Erythroblast (primary cell): Measurements from ENCODE around the gene ENG.

ENCODE experiments used
- DNase-seq, 2 experiments: peaks; one replicate each; lab custom pipeline; 2025; lab: John Stamatoyannopoulos, UW
- GATA1 ChIP-seq: IDR thresholded peaks from 2 replicates; pipeline ENCODE4 v1.6.1; 2011; ENCODE audit warnings: low read depth, mild to moderate bottlenecking, control low read depth, low read length, moderate library complexity
- POLR2A ChIP-seq: IDR thresholded peaks from 2 replicates; pipeline ENCODE4 v1.6.1; 2011; ENCODE audit warnings: mild to moderate bottlenecking, low read length

ENG gene

DNA sequence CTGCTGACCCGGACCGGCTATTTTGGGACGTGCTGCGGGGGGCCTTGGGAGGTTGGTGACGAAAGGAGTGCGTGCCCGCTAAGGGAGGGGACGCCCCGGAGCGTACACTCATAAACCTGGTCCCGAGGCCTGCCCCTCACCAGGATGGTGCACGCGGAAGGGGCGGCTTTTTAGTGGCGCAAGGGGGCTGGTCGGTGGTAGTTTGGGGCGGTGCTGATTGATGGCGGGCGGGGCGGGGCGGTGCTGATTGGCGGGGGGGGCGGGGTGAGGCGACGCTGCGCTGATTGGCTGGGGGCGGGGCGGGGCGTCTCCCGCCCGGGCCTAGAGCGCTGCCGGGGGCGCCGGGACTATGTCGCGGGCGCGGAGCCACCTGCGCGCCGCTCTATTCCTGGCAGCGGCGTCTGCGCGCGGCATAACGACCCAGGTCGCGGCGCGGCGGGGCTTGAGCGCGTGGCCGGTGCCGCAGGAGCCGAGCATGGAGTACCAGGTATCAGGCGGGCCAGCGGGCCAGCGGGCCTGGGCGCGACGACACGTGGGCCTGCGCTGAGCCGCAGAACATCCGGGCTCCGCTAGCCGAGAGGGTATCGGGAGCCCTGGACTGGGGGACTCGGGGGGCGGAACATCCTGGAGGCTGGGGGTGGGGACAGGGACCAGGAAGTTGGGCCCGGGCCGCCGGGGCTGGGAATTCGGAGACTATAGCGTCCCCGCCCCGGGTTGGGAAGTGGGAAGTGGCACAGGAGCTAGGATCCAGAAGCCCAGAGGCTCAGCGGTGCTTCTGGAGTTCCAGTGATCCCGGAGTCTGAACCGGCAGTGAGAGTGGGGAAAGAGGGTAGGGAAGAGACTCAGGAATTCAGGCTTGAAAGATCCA, 51.6 kb downstream of the ENG start, which contains the start of gene FPGS:
TSS of gene FPGS (plus strand) at position 307 of the 868 bp plus-strand sequence. CDS start at position 350, 43 bp downstream.
- peak; percentile 90 to 93 for DNase-seq
- no peak for TF ChIP-seq GATA1
- TF ChIP-seq POLR2A: peak; percentile 60

DNA sequence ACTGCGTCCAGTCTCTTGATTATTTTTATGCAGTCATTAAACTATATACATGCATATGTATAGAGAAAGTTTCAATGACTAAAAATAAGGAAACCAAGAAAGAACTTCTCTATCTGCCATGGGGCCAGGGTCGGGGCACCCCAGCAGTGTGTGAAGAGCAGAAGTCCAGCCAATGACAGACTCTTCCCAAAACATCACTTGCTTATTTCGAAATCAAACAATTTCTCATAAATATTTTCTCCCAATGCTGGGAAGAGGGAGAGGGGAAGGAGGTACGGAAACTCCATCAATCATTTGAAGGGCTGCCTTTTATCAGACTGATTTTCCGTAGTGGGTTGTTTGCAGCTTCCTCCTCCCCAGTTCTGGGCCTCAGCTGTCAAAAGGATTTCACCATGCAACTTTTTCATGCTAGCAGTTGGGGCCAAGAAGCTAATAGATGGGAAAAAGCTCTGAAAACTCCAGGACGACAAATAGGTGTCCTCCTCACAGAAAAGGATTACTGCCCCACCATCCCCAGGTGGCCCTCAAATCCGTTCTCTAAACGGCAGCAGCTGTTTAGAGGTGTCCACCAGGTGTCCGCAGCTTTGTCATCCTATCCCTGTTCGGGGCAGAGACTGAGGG, 52.4 kb downstream of the ENG start:
- TF ChIP-seq POLR2A (no peak), GATA1 (no peak)
- DNase-seq: no peak

DNA sequence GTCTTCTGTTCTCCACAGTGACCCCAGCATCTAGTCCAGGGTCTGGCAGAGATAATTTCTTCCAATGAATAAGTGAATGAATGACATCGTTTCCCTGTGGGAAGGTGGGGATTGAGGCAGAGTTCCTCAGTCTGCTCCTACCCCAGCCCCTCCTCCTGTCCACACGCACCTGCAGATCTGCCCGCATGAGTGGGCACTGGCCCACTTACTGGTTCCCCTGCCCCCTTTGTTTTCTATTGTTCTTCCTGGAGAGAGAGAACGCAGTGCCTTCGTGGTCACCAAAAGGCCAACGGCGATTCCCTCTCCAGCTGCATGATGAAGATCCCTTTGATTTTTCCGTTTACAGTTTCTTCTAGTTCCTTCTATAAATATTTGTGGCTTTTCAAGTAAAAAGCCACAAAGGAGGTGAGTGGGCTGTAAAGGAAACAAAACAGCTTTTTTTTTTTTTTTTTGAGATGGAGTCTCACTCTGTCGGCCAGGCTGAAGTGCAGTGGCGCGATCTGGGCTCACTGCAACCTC, 57.5 kb downstream of the ENG start:
- TF ChIP-seq GATA1: no peak
- peak; percentile 8 for TF ChIP-seq POLR2A
- DNase-seq: no peak

DNA sequence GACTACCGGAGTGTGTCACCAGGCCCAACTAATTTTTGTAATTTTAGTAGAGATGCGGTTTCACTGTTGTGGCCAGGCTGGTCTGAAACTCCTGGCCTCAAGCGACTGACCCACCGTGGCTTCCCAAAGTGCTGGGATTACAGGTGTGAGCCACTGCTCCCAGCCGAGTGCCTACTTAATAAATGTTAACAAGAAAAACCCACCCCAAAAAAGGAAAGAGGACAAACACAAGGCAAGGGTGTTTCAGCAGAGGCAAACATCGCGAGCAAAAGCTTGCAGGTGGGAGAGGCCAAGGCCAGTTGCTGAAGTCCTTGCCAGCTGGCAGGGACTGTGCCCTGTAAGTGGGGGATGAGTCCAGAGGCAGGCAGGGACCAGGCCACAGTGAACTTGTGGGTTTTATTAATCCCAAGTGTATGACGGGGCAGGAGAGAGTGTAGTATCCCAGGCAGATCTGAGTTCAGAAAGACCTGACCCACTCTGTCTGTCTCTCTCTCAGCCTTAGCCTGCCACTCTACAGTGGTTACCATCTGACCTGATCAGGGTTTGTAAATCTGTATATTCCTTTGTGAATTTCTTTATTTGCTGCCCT, 58.1 kb downstream of the ENG start:
- no peak for DNase-seq
- TF ChIP-seq POLR2A (peak; percentile 42), GATA1 (no peak)

DNA sequence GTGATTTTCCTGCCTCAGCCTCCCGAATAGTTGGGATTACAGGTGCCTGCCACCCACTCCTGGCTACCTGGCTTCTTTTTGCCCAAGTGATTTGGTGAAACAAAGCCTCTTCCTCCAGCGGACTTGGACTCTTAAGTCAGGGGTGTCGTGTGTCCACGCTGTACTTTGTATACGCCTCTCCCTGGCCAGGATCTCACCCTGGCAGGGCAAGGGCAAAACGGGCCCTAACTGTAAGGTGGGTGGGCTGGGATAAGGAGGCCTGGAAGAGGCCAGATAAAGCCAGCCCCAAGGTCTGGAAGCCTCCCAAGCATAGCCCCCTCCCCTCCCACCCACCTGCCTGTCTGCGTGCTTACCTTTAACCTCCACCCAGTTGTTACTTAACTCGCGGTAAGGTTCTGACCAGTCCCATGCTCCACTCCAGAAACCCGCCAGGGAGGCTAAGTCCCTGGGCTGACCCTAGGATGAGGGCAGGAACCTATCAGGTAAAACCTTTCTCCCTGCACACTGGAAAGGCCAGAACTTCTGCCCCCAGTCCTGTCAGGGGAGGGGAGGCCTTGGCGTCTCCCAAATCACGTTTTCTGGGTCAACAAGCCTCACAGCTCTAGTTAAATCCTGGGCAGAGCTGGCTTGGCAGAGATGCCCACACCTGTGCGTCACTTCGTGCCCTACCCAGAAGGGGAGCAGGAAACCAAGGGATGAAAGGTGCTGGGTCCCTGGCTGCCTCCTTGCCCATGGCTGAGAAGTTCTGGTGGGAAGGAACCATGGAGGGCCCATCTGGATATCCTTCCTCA, 60.3 kb downstream of the ENG start:
- DNase-seq: no peak

DNA sequence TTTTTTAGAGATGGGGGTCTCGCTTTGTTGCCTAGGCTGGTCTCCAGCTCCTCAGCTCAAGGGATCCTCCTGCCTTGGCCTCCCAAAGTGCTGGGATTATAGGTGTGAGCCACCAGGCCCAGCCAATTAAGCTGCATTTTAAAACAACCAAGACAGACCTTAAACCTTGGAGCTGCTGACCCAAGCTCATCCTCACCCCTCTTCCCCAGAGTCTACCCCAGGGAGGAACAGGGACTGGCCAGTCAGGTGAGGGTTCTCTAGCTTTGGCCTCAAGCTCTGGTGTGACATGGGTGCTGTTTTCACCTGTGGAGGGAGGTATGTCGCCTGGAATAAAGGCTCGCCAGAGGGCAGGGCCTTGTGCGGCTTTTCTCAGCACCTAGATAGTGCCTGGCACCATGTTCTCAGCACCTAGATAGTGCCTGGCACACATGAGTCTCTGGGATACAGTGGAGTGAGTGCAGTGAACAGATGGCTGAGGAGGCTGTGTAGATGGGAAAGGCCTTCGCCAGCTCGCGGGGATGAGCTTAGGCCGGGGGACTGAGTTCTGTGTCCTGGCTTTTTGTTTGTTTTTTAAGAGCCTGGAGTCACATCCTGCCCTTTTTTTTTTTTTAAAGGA, 61.3 kb downstream of the ENG start:
- TF ChIP-seq POLR2A (no peak), GATA1 (no peak)
- no peak for DNase-seq

More for the DNA sequence above, 60.3 kb downstream of the ENG start:
- TF ChIP-seq GATA1 (no peak), POLR2A (no peak)

DNA sequence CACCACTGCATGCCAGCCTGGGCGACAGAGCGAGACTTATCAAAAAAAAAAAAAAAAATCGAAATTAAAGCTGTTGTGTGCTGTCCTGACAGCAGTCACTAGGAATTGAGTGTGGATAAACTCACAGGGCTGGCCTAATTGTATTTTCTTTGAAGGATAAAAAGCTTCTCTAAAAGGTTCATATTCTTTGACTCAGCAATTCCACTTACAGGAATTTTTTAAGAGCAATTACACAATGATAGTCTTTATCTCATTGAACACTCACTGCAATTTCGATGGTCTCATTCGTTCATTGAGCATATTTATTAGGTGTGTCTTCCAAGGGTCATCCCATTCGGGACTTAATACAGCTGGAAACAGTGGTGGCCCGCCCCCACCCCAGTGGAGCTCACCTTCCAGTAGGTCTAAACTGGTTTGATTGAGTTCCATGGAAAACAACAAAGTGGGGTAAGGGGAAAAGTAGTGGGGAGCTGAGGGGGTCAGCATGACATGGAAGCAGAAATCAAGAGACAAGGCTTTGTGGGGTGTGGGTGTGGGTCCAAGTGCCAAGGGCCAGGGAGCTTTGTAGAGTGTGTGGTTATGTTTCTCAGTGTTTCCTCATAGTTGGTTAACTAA, 61.9 kb downstream of the ENG start:
- peak in 1 of 2 experiments; percentile 31 for DNase-seq
- no peak for TF ChIP-seq POLR2A

DNA sequence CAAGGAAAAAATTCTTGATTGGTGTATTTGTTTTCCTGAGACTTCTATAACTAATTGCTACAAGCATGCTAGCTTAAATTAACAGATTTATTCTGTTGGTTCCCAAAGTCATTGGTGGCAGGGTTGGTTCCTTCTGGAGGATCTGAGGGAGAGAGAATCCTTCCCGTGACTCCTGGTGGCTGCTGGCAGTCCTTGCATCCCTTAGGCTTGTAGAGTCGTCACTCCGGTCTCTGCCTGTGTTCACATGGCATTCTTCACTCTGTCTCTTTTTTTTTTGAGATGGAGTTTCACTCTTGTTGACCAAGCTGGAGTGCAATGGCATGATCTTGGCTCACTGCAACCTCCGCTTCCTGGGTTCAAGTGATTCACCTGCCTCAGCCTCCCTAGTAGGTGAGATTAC, 63.4 kb downstream of the ENG start:
- TF ChIP-seq POLR2A (no peak), GATA1 (no peak)
- no peak for DNase-seq

DNA sequence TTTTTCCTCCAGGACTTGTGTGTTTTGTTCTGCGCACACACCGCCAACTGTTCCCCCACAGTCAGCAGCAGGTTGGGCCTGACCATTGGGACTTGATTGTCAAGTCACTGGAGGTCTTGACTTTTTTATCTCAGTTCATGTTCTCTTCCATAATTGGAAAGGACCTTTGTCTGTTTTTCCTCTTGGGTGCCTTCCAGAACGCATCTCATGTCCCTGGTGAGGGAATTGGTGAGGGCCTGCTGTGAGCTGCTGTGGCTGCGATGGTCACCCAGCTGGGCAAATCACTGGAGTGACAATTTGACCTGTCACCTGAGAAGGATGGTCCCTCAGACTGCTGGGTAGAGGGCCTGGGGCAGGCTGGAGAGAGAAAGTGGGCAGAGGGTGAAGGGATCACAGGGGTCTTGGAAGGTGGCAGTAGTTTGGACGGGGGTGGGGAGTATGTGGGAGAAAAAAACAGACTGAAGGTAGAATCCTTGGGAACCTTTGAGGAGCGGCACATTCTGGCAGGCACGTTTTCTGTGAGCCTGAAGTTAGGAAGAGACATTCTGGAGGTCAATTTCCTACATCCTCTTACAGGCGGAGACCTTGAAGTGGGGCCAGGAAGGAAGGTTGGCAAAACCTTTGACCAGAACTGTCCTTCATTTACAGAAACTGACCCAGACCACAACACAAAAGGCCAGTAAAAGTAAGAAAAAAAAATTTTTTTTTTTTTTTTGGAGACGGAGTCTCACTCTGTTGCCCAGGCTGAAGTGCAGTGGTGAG, 64.2 kb downstream of the ENG start:
- no peak for DNase-seq
- TF ChIP-seq GATA1 (no peak), POLR2A (no peak)

DNA sequence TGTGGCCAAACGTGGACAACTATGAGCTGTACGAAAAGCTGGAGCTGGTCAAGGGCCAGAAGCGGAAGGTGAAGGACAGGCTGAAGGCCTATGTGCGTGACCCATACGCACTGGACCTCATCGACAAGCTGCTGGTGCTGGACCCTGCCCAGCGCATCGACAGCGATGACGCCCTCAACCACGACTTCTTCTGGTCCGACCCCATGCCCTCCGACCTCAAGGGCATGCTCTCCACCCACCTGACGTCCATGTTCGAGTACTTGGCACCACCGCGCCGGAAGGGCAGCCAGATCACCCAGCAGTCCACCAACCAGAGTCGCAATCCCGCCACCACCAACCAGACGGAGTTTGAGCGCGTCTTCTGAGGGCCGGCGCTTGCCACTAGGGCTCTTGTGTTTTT, 65.3 kb downstream of the ENG start:
- TF ChIP-seq GATA1 (no peak), POLR2A (no peak)

DNA sequence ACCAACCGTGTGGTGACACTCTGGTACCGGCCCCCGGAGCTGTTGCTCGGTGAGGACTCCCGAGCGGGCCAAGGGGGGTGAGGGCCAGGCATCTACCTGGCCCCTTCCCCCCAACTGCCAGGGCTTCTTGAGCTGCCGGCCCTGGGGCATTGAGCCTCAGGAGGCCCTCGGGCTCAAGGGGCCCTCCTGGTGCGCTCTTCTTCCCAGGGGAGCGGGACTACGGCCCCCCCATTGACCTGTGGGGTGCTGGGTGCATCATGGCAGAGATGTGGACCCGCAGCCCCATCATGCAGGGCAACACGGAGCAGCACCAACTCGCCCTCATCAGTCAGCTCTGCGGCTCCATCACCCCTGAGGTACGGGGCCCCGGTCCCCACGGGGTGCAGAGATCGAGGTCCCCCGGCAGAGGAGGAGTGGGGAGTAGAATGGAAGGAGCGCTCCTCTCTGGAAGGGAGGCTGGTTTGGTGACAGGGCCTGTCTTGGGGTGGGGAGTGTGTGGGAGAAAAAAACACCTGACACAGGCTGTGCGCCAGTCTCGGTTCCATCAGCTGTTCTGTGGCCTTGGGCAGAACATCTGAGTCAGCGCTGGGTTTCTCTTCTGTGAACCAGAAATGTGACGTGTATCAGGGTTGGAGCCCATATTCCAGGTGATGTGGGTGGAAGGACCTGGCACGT, 66.0 kb downstream of the ENG start:
- no peak for DNase-seq
- TF ChIP-seq POLR2A (no peak), GATA1 (no peak)

More for the DNA sequence above, 65.3 kb downstream of the ENG start:
- no peak for DNase-seq
